Measurements from ENCODE around the gene IFT122. TPM values are rescaled to one million over a fixed set of nuclear protein-coding genes. Genes with fewer than 3 reads are reported as not detected.

The IFT122 gene
- total RNA-seq, 1 donor from 2014 or later, result 22.5 TPM

DNA sequence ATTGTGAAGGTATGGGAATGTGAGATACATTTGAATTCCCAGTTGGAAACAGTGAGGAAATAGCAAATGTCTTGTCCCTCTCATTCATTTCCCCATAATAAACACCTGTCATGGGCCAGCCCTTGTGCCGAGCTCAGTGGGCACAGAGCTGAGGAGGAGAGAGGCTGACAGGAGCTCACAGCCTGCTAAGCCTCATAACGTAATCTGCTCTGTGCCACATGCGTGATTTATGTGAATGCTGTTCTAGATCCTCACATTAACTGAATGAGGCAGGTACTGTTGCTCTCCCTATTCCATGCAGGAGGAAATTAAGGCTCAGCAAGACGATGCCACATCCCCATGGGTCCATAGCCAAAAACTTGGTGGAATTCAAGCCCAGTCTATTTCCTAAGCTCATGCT lies 53.2 kb downstream of the IFT122 start:
- intact Hi-C loops (cut with micrococcal nuclease), result loop anchor here (10.0 kb wide), 1 partner anchor 112 kb away; the partner anchor contains the start of gene PLXND1

DNA sequence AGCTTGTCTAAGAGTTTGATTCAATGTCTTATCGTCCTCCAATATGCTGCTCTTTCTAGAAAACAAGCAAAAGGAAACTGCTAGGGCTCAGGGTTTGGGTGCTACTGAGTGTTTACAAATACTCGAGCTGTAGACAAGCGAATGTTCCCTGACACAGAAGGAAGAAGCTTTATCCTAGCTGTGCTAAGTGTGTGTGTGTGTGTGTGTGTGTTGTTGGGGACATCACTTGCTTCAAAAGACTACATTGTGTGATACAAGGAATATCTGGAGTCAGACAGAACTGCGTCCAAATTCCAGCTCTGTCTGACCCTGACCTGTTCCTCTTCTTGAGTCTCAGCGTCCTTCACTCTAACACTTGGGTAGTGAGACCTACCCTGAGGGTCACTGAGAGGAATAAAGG lies 54.5 kb downstream of the IFT122 start:
- intact Hi-C loops (cut with micrococcal nuclease), result loop anchor here (10.0 kb wide), 1 partner anchor 110 kb away; the partner anchor contains the start of gene PLXND1

- intact Hi-C loops (cut with micrococcal nuclease), result loop anchor here (10.0 kb wide), 1 partner anchor 110 kb away; the partner anchor contains the start of gene PLXND1
Measured at GRCh38 chr3:129495006-129495639, 55.1 kb downstream of the IFT122 start.

GRCh38 chr3:129497876-129498275 lies 57.9 kb downstream of the IFT122 start:
- intact Hi-C loops (cut with micrococcal nuclease), result loop anchor here (10.0 kb wide), 1 partner anchor 107 kb away; the partner anchor contains the start of gene PLXND1

- intact Hi-C loops (cut with micrococcal nuclease), result loop anchor here (10.0 kb wide), 1 partner anchor 106 kb away; the partner anchor contains the start of gene PLXND1
Measured at GRCh38 chr3:129498603-129499488, 58.8 kb downstream of the IFT122 start.

DNA sequence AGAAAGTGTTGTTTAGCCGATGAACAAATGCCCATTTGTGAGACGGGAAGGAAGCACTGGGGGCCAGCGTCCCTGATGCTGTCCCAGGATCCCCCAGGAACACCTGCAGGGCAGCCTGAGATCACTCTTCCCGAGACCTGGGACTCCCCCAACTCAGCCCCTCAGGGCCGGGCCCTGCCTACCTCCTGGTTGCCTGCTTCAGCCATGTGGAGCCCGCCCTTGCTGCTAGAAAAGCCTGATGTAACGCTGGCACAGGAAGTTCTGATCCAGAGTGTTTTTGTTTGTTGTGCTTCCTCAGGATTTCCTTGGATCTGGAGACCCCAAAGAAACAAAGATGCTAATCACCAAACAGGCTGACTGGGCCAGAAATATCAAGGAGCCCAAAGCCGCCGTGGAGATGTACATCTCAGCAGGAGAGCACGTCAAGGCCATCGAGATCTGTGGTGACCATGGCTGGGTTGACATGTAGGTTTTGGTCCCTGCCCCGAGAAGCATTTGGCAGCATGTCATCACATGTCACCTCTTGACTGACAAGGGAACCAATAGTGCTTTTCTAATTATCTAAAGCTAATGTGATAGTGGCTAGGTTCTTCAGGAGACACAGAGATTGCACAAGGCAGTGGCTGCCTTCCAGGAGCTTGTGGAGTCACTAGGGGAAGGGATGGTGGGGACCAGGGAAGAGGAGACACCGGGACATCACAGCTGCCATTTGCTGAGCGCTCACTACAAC lies 59.7 kb downstream of the IFT122 start:
- intact Hi-C loops (cut with micrococcal nuclease), result loop anchor here (10.0 kb wide), 1 partner anchor 105 kb away; the partner anchor contains the start of gene PLXND1

GRCh38 chr3:129500334-129500658 lies 60.3 kb downstream of the IFT122 start:
- intact Hi-C loops (cut with micrococcal nuclease), result no loop called here

DNA sequence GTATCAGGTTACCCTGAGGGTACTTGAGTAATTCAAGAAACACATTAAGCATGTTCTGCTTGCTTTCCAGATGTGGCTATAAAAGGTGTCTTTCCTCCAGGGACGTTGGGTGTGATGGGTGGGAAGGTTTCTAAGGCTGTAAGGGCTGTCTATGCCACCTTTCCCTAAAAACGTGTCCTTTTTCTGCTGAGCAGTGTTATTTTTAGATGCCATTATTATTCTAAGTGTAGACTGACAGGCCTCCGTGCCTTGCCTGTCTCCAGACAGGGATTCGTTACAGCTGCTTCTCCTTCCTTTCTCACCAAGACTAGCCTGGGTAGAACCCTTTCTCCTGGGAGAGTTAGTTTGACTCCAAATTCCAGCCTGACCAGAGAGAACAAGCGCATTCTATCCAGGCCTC lies 61.6 kb downstream of the IFT122 start:
- intact Hi-C loops (cut with micrococcal nuclease), result no loop called here

DNA sequence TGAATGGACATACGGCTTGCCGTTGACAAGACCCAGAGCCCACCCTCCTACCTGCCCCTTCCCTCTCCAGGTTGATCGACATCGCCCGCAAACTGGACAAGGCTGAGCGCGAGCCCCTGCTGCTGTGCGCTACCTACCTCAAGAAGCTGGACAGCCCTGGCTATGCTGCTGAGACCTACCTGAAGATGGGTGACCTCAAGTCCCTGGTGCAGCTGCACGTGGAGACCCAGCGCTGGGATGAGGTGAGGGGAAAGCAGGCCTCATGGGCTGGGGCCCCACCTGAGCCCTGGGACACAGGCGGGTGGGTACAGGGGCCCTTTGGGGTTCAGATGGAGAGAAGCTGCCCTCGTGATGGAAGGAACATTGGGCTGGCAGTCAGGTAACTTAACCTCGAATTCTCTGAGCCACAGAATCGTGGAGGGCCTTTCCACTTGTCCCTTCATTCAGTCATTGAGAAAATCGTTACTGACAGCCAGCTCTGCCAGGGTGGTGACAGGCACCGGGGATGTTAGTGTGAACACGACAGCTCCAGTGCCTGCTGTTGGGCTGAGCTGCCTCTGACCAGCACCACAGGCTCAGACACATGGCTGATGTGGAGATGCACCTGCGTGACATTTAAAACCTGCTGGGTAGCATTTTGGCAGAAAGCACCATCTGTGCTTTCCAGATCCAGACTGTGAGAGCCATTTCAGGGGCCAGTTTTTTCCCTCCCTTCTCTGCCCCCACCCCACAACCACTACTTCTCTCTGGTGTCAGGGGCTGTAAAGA lies 62.8 kb downstream of the IFT122 start:
- intact Hi-C loops (cut with micrococcal nuclease), result no loop called here

- intact Hi-C loops (cut with micrococcal nuclease), result no loop called here
Measured at GRCh38 chr3:129503471-129504291, 63.7 kb downstream of the IFT122 start.

DNA sequence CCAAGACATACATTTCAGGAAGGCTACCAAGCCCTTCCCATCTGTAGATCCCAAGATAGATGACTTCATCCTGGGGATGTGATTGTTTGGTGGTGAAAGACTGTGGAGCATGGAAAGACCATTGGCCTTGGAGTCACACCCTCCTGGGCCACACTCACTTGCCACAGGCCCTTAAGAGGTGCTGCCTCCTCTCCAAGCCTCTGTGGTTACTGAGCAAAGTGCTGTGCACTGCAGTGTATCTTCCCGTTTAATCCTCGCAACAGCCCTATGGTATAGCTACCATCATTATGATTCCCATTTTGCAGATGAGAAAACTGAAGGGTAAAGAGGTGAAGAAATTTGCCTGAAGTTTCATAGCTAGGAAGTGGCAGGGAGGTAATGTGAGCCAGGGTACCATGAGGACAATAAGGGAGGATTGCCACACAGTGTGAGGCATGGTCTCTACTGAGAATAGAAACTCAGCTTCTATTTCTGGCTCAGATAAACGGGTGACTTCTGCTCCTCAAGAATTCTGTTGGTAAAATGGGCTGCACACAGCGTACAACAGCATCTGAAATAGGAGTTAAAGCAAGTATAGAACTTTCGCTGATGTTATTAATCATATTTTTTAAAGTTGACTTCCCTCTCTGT lies 64.6 kb downstream of the IFT122 start:
- intact Hi-C loops (cut with micrococcal nuclease), result no loop called here

GRCh38 chr3:129505341-129505740 lies 65.3 kb downstream of the IFT122 start:
- intact Hi-C loops (cut with micrococcal nuclease), result no loop called here

DNA sequence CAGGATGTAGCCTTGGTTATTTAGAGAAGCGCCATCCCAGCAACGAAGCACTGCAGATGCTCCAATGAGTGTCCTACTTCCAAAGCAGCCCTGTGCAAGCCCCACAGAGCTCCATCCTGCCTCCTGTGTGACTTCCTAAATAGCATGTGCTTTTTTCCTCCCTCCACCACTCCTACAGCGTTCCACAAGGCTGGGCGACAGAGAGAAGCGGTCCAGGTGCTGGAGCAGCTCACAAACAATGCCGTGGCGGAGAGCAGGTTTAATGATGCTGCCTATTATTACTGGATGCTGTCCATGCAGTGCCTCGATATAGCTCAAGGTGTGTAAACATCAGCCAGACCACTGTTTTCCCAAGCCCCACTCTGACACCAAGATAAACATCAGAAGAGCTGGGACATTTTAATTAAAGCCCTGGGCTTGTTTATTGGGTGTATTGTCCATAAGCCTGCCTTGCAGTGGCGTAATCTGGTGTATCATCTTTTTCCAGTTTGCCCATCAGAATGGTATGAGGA lies 66.3 kb downstream of the IFT122 start:
- intact Hi-C loops (cut with micrococcal nuclease), result no loop called here

GRCh38 chr3:129507181-129507831 lies 67.3 kb downstream of the IFT122 start:
- intact Hi-C loops (cut with micrococcal nuclease), result no loop called here

DNA sequence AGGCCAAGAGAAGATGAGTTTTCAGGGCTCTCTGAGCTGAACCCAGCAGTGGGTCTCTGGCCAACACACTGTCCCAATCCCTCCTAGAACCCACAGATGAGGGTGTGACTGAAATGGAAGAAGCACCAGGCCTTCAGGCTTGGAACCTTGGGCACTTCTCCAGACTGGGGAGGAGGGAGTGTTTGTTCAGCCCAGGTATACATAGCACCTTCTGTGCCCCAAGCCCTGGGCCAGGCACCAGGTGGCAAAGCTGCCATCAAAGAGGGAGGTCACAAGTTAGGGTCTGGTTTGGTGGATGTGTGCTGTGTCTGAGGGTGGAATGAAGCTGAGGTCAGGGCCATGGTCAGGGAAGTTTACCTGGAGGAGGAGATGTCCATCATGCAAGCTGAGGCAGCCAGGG lies 72.6 kb downstream of the IFT122 start:
- intact Hi-C loops (cut with micrococcal nuclease), result no loop called here

DNA sequence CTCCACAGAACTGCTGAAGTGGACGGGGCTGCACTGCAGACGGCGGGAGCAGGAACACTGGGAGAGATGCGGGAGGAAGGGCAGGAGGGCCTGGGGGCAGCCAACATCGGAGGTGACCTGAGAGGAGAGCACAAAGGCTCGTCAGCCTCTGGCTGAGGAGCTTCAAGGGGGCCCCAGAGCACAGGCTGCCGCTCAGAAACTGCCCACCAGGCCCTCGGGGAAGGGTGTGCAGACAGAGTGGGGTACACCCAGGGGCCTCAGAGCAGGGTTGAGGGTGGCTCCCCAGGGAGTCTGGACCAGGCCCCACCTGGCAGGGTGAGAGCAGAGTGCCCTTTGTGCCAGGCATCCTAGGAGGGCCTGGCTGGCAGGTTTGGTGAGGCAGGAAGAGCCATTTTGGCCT lies 73.7 kb downstream of the IFT122 start:
- intact Hi-C loops (cut with micrococcal nuclease), result no loop called here

GRCh38 chr3:129514110-129514509 lies 74.1 kb downstream of the IFT122 start:
- intact Hi-C loops (cut with micrococcal nuclease), result no loop called here

DNA sequence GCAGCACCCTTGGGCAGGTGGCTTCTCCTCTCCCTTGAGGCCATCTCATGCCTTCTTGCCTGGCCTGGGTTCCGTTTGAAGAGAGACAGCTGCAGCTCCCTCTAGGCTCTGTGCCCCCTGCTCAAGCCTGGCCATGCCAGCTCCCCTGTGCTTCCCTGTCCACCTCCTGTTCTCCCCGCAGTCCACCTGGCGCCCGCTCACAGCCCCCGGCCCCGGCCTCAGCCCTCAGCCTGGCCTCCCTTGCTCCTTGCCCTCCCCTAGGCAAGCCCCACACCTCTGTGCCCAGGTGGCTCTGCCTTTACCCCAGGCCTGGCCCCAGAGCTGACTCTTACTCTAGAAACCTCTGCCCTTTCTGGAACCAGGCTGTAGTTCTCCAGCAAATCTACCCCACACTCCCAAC lies 74.5 kb downstream of the IFT122 start:
- intact Hi-C loops (cut with micrococcal nuclease), result no loop called here
